SK-N-SH (cell line): ENCODE data around the gene ANO6. TPM values are rescaled to one million over a fixed set of nuclear protein-coding genes. Genes with fewer than 3 reads are reported as not detected.

Experiments
- CTCF ChIA-PET: fragments of 300-600, 350-600 bp; formaldehyde crosslinking; extraction: SDS; loops from one replicate; lab custom pipeline; 2021; lab: Yijun Ruan, JAX
- POLR2A ChIA-PET: fragments of 350-600 bp; sonication (Branson Sonifier 250); formaldehyde crosslinking; extraction: SDS; loops from one replicate; lab custom pipeline; 2020; ENCODE audit warnings: antibody characterized with exemption, inconsistent platforms; lab: Yijun Ruan, JAX
- DNase-seq: peaks from one replicate; pipeline ENCODE4 v3.0.0; 2012
- H2AFZ ChIP-seq: fragments of 200-600 bp; sonication (generic); 2 replicates; pipeline ENCODE4 v1.8.1; 2016; ENCODE audit warnings: antibody characterized with exemption, mild to moderate bottlenecking, low read depth
- H3F3A ChIP-seq: fragments of 200-600 bp; sonication (generic); replicated peaks from 2 replicates; pipeline ENCODE3; 2016; ENCODE audit warnings: antibody characterized with exemption, mild to moderate bottlenecking; ENCODE audit not compliant: insufficient read depth
- H3K27ac ChIP-seq, 2 experiments: fragments of 200-500 bp in 1 of 2; fragments of 200-600 bp in 1 of 2; sonication (Bioruptor generic) in 1 of 2; sonication (generic), shearing (Covaris generic) in 1 of 2; 2 replicates each; pipeline versions ENCODE4 v1.5.1 to v1.6.1; 2014 to 2016; ENCODE audit warnings: low read depth in 2 of 2, inconsistent platforms in 1 of 2, low read length in 1 of 2, mild to moderate bottlenecking in 1 of 2, mixed read lengths in 1 of 2
- H3K27me3 ChIP-seq: fragments of 200-600 bp; sonication (generic), shearing (Covaris generic); 2 replicates; pipeline ENCODE4 v1.6.1; 2016; ENCODE audit warnings: mixed run types; ENCODE audit not compliant: insufficient read depth
- H3K36me3 ChIP-seq, 2 experiments: fragments of 200-500 bp in 1 of 2; fragments of 200-600 bp in 1 of 2; sonication (Bioruptor generic) in 1 of 2; sonication (generic) in 1 of 2; replicated peaks in 1 of 2; 2 replicates each; pipeline versions ENCODE3 to v1.5.1; 2014 to 2016; ENCODE audit warnings: low read length in 1 of 2, mild to moderate bottlenecking in 1 of 2; ENCODE audit not compliant: insufficient read depth in 2 of 2, control insufficient read depth in 1 of 2
- H3K4me1 ChIP-seq, 2 experiments: fragments of 200-500 bp in 1 of 2; fragments of 200-600 bp in 1 of 2; sonication (Bioruptor generic) in 1 of 2; sonication (generic), shearing (Covaris generic) in 1 of 2; 2 replicates each; pipeline versions ENCODE4 v1.5.1 to v1.6.1; 2014 to 2016; ENCODE audit warnings: low read depth in 1 of 2, low read length in 1 of 2, mixed run types in 1 of 2; ENCODE audit not compliant: insufficient read depth in 2 of 2, control insufficient read depth in 1 of 2
- H3K4me2 ChIP-seq: fragments of 200-600 bp; sonication (generic), shearing (Covaris generic); 2 replicates; pipeline ENCODE4 v1.6.1; 2017; ENCODE audit warnings: mixed run types
- H3K4me3 ChIP-seq, 2 experiments: fragments of 200-500 bp in 1 of 2; fragments of 200-600 bp in 1 of 2; sonication (Bioruptor generic) in 1 of 2; sonication (generic), shearing (Covaris generic) in 1 of 2; 2 replicates each; pipeline versions ENCODE4 v1.5.1 to v1.8.1; 2014 to 2016; ENCODE audit warnings: low read depth in 2 of 2, inconsistent platforms in 1 of 2, low read length in 1 of 2, mild to moderate bottlenecking in 1 of 2, mixed read lengths in 1 of 2, moderate library complexity in 1 of 2
- H3K79me2 ChIP-seq: fragments of 200-600 bp; sonication (generic); 2 replicates; pipeline ENCODE4 v1.8.1; 2017; ENCODE audit warnings: mild to moderate bottlenecking; ENCODE audit not compliant: insufficient read depth
- H3K9ac ChIP-seq: fragments of 200-600 bp; sonication (generic); 2 replicates; pipeline ENCODE4 v1.6.1; 2017; ENCODE audit warnings: mixed run types
- H3K9me2 ChIP-seq: fragments of 200-600 bp; sonication (generic); 2 replicates; pipeline ENCODE4 v1.6.1; 2017; ENCODE audit warnings: mixed run types
- H3K9me3 ChIP-seq: fragments of 200-600 bp; sonication (generic); 2 replicates; pipeline ENCODE4 v1.6.1; 2017; ENCODE audit warnings: mixed run types, mild to moderate bottlenecking, moderate library complexity
- H4K20me1 ChIP-seq: fragments of 200-600 bp; sonication (generic); 2 replicates; pipeline ENCODE4 v1.6.1; 2017; ENCODE audit warnings: mild to moderate bottlenecking, mixed run types; ENCODE audit not compliant: insufficient read depth
- CHD2 ChIP-seq: fragments of 150-350 bp; IDR thresholded peaks from 2 replicates; pipeline ENCODE4 v1.6.1; 2018; ENCODE audit warnings: low read length; ENCODE audit not compliant: partially characterized antibody
- EP300 ChIP-seq, 2 experiments: IDR thresholded peaks; 2 replicates each; pipeline versions ENCODE4 v1.4.0 to v1.6.1; 2012; ENCODE audit warnings: borderline replicate concordance in 1 of 2, low read depth in 1 of 2, low read length in 1 of 2
- EZH2phosphoT487 ChIP-seq: fragments of 200-600 bp; sonication (generic); IDR thresholded peaks from 2 replicates; pipeline ENCODE4 v1.6.1; 2017; ENCODE audit warnings: low read depth, mixed run types, mild to moderate bottlenecking, antibody characterized with exemption, moderate library complexity, borderline replicate concordance
- FOSL2 ChIP-seq: IDR thresholded peaks from 2 replicates; pipeline ENCODE4 v1.4.0; 2012; ENCODE audit warnings: low read depth, mild to moderate bottlenecking, moderate library complexity, borderline replicate concordance
- FOXJ3 ChIP-seq: sonication (generic); formaldehyde crosslinking; IDR thresholded peaks from 2 replicates; pipeline ENCODE4 v1.5.1; 2020; ENCODE audit warnings: mild to moderate bottlenecking, missing genetic modification reagents
- GATA2 ChIP-seq: sonication (generic); formaldehyde crosslinking; IDR thresholded peaks from 2 replicates; pipeline ENCODE4 v1.5.0; 2020; ENCODE audit warnings: mild to moderate bottlenecking, missing genetic modification reagents
- JUND ChIP-seq: IDR thresholded peaks from 2 replicates; pipeline ENCODE4 v1.4.0; 2012
- MEF2A ChIP-seq: IDR thresholded peaks from 2 replicates; pipeline ENCODE4 v1.4.0; 2012; ENCODE audit warnings: low read depth, borderline replicate concordance
- MXI1 ChIP-seq: IDR thresholded peaks from 2 replicates; pipeline ENCODE4 v1.6.1; 2012; ENCODE audit warnings: mild to moderate bottlenecking, low read depth, low read length, improper control_type of control experiment
- POLR2AphosphoS5 ChIP-seq: IDR thresholded peaks from 2 replicates; pipeline ENCODE4 v1.6.1; 2012; ENCODE audit warnings: low read depth, low read length
- RAD21 ChIP-seq: IDR thresholded peaks from 2 replicates; pipeline ENCODE4 v1.6.1; 2012; ENCODE audit warnings: mild to moderate bottlenecking, low read length
- RCOR1 ChIP-seq: fragments of 150-350 bp; IDR thresholded peaks from 2 replicates; pipeline ENCODE4 v1.6.1; 2017; ENCODE audit warnings: antibody characterized with exemption, low read length
- REST ChIP-seq: IDR thresholded peaks from 2 replicates; pipeline ENCODE4 v1.6.1; 2012; ENCODE audit warnings: mild to moderate bottlenecking, low read depth, low read length, moderate library complexity
- RFX5 ChIP-seq: IDR thresholded peaks from 2 replicates; pipeline ENCODE4 v1.6.1; 2012; ENCODE audit warnings: mild to moderate bottlenecking, improper control_type of control experiment, low read length
- RXRA ChIP-seq: IDR thresholded peaks from 2 replicates; pipeline ENCODE4 v1.4.0; 2012; ENCODE audit warnings: low read depth, mild to moderate bottlenecking, borderline replicate concordance
- TAF1 ChIP-seq: IDR thresholded peaks from 2 replicates; pipeline ENCODE4 v1.6.1; 2012; ENCODE audit warnings: low read depth, mild to moderate bottlenecking, low read length, moderate library complexity, borderline replicate concordance
- TCF12 ChIP-seq: IDR thresholded peaks from 2 replicates; pipeline ENCODE4 v1.4.0; 2012
- TEAD4 ChIP-seq: IDR thresholded peaks from 2 replicates; pipeline ENCODE4 v1.4.0; 2012; ENCODE audit warnings: mild to moderate bottlenecking, borderline replicate concordance; ENCODE audit not compliant: insufficient read depth
- USF1 ChIP-seq: IDR thresholded peaks from 2 replicates; pipeline ENCODE4 v1.4.0; 2012; ENCODE audit warnings: low read depth, borderline replicate concordance
- YY1 ChIP-seq: IDR thresholded peaks from 2 replicates; pipeline ENCODE4 v1.4.0; 2012; ENCODE audit warnings: low read depth, mild to moderate bottlenecking
- ZBTB33 ChIP-seq: IDR thresholded peaks from 2 replicates; pipeline ENCODE4 v1.4.0; 2012; ENCODE audit warnings: low read depth, borderline replicate concordance
- WGBS: methylation state at CpG from one replicate; pipeline ENCODE4 v1.1.6; 2017; ENCODE audit warnings: low lambda C conversion rate; 5-methylcytosine and 5-hydroxymethylcytosine counted together
- polyA plus RNA-seq, 3 experiments: library from polyadenylated mRNA; depleted of rRNA; stranded (reverse); fragments of >200 nt; gene quantifications; 2 replicates each; pipeline ENCODE4 v1.2.3, GENCODE V29; 2012

Gene ANO6
- polyA plus RNA-seq, 1 of the 3 experiments (the other 2 are of a cell fraction), result 20.1 TPM

DNA sequence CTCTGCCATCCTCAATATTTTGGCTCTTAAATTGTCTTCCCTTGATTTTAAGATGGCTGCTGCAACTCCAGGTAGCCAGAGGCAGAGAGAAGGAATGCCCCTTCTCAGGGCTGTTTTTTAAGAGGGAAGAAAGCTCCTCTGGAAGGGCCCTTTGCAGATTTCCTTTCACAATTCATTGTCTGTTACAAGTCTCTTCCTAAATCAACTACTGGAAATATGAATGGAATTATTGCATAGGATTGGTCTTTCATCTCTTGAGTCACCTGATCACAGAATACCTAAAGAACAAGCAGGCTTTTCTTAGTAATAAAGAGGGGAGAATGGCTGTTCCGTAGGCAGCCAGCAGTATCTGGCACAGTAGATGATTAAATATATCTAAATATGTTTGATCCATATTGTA lies 118.5 kb downstream of the ANO6 start:
- Histone ChIP-seq H3K9me3 (no peaks in the 10 kb centered on the region), H3K4me1 (peaks cover under 1 to 12% of the 10 kb centered on the region in 2 experiments; a peak in 2 of 4 replicates), H3K27me3 (no peaks in the 10 kb centered on the region), H4K20me1 (no peaks in the 10 kb centered on the region), H3K4me2 (no peak overlapping the region), H3K4me3 (no peak overlapping the region), H3K27ac (no peak overlapping the region), H3F3A (peaks cover 17% of the 10 kb centered on the region), H3K9ac (no peak overlapping the region), H3K36me3 (peaks cover 24% of the 10 kb centered on the region in 2 experiments), H3K9me2 (no peaks in the 10 kb centered on the region), H2AFZ (no peak overlapping the region), H3K79me2 (peaks cover 4% of the 10 kb centered on the region; the same call in 1 of the 2 replicates)
- POLR2A ChIA-PET, result no interaction called here
- WGBS, result 91% methylated on average over 1 of the region's 1 CpG
- TF ChIP-seq TEAD4 (no peak), RFX5 (no peak), MXI1 (no peak), GATA2 (CRISPR knock-in tag) (no peak), USF1 (no peak), RAD21 (no peak), FOSL2 (no peak), JUND (no peak), POLR2AphosphoS5 (no peak), MEF2A (no peak)
- CTCF ChIA-PET, result no interaction called here
- DNase-seq, result no peak

DNA sequence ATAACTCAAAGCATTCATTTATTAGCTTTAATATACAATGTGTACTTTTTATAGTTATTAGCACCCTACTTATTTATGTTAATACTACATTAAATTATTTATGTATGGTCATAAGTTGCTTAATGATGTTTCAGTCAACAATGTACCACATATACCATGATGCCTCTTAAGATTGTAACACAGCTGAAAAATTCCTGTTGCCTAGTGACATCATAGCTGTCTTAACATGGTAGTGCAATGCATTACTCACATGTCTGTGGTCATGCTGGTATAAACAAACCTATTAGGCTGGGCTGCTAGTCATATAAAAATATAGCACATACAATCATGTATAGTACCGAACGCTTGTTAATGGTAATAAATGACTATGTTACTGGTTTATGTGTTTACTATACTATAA lies 120.4 kb downstream of the ANO6 start:
- no peaks in the 10 kb centered on the region for H3K27me3 ChIP-seq
- peak overlapping the region in 1 of 2 experiments; percentile 75; a peak in 2 of 4 replicates for H3K27ac ChIP-seq
- ChIA-PET CTCF (interaction anchor here (0.9 to 1.2 kb wide), 2 partner anchors 9 to 12 kb away, joined by 3 to 5 read pairs; no protein-coding TSS in a partner anchor), POLR2A (no interaction called here)
- peaks cover 0 to 12% of the 10 kb centered on the region in 2 experiments; a peak in 1 of 4 replicates for H3K4me1 ChIP-seq
- H4K20me1 ChIP-seq, result no peaks in the 10 kb centered on the region
- no peak overlapping the region for H2AFZ ChIP-seq
- no peak overlapping the region for H3K4me3 ChIP-seq
- H3K4me2 ChIP-seq, result no peak overlapping the region
- H3K9me2 ChIP-seq, result no peaks in the 10 kb centered on the region
- TF ChIP-seq EZH2phosphoT487, result no peak
- no peak for TF ChIP-seq EP300 (IDR thresholded peaks at IDR 0.05; ENCODE audit: borderline replicate concordance in 1 of 2, low read depth in 1 of 2, low read length in 1 of 2)
- TF ChIP-seq JUND, result no peak
- TF ChIP-seq CHD2, result no peak
- TF ChIP-seq REST, result no peak
- no peak for TF ChIP-seq RFX5
- no peak for TF ChIP-seq RCOR1
- no peak for TF ChIP-seq ZBTB33
- no peak for TF ChIP-seq RXRA
- TF ChIP-seq POLR2AphosphoS5, result no peak
- TF ChIP-seq TCF12, result no peak
- no peak for TF ChIP-seq USF1
- no peak for TF ChIP-seq TAF1
- no peak for TF ChIP-seq YY1
- TF ChIP-seq FOXJ3 (CRISPR knock-in tag), result no peak
- H3K9me3 ChIP-seq, result no peaks in the 10 kb centered on the region
- peaks cover 8% of the 10 kb centered on the region; the same call in 1 of the 2 replicates for H3K79me2 ChIP-seq
- no peak overlapping the region for H3K9ac ChIP-seq
- WGBS, result 93% methylated on average over 2 of the region's 2 CpGs
- H3K36me3 ChIP-seq, result peaks cover 24 to 27% of the 10 kb centered on the region in 2 experiments
- no peak for DNase-seq
- H3F3A ChIP-seq, result peaks cover 17% of the 10 kb centered on the region
